ENCODE results near the gene GRIK4.

GRIK4 gene

DNA sequence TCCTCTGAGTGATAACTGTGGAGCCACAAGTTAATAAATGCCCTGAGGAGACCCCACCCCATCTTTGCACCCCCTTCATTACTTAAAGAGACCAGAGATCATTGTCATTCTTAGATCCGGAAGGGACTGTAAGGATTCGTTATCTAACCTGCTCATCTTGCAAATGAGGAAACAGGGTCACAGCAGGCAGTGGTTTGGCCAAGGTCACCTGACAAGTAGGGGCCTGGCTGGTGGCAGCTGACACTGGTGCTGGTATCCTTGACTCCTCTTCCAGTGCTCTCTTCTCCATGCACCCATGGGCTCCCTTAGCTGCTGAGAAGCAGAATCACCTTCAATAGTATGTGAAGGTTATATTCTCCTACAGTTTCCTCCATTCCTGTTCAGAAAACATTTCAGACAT, 151.6 kb downstream of the GRIK4 start:
- TF ChIP-seq GATA3 (IDR thresholded peaks at IDR 0.05; ENCODE audit: low read depth, low read length) (no peak), GATA2 (IDR thresholded peaks at IDR 0.05; ENCODE audit: low read depth, low read length) (no peak)

DNA sequence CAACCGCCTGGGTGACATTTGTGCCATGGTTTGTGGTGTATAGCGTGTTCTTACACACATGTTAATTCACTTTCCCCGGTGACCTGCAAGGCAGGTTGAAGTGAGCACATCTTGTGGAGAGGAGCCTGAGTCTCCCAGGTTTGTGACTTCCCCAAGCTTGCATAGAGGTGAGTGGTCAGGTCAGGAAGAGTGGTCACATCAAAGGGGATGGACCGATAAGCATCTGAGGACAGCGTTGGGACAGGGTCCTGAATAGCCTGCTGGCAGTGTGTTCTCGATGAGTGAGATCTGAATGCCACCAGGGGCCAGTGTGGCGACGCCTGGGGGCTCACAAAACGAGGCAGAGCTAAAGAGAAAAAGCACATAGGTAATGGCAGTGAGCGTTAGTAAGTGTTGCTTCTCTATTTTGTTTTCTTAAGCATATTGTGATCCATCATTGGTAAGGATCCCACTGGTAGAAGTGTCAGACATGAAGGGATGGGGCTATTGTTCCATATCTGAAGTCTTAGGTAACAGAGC, 154.6 kb downstream of the GRIK4 start:
- TF ChIP-seq GATA3 (IDR thresholded peaks at IDR 0.05; ENCODE audit: low read depth, low read length) (no peak), GATA2 (IDR thresholded peaks at IDR 0.05; ENCODE audit: low read depth, low read length) (no peak)

DNA sequence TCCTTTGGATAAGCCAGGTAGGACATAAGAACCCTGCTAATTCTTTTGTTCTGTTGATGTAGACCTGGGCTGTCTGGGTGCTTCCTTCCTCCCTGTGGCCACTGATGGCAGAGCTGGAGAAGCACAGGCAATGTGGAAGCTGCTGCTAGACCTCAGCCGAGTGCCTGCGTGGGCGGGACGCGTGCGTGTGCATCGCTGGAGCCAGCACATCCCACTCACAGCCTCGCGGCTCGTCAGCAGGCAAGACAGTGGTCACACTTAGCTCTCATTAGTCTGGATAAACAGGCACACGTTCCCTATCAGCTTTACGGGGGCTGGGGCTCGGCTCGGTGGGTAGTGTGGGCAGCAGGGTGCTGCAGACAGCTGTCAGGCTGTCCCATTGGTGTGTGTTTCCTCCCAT, 155.7 kb downstream of the GRIK4 start:
- no peak for TF ChIP-seq GATA2 (IDR thresholded peaks at IDR 0.05; ENCODE audit: low read depth, low read length)
- no peak for TF ChIP-seq GATA3 (IDR thresholded peaks at IDR 0.05; ENCODE audit: low read depth, low read length)

DNA sequence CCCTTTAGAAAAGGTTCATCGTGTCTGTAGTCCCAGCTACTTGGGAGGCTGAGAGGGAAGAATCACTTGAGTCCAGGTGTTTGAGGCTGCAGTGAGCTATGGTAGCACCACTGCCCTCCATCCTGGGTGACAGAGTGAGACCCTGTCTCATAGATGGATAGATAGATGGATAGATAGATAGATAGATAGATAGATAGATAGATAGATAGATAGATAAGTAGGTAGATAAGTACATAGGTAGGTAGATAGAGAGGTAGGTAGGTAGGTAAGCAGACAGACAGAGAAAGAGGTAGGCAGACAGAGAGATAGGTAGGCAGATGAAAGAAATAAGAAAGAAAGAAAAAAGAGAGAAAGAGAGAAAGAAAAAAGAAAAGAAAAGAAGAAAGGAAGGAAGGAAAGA, 156.4 kb downstream of the GRIK4 start:
- TF ChIP-seq GATA3 (IDR thresholded peaks at IDR 0.05; ENCODE audit: low read depth, low read length) (no peak), GATA2 (IDR thresholded peaks at IDR 0.05; ENCODE audit: low read depth, low read length) (no peak)

DNA sequence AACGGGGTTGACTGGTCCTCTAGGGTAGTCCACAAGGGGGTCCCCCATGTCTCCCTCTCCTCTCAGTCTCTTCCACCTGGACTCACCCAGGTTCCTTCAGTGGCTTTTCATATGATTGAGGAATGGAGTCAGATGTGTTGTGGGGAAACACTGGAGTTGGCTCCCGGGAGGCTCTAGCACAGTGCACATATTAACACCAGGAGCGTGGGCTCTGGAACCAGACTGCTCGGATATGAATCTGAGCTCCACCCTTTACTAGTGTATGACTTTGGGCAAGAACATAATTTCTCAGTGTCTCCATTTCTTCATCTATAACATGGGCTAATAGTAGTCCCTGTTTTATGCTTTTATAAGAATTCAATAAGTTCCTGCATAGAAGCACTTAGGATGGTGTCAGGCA, 157.0 kb downstream of the GRIK4 start:
- TF ChIP-seq GATA3 (IDR thresholded peaks at IDR 0.05; ENCODE audit: low read depth, low read length) (no peak), GATA2 (IDR thresholded peaks at IDR 0.05; ENCODE audit: low read depth, low read length) (no peak)

DNA sequence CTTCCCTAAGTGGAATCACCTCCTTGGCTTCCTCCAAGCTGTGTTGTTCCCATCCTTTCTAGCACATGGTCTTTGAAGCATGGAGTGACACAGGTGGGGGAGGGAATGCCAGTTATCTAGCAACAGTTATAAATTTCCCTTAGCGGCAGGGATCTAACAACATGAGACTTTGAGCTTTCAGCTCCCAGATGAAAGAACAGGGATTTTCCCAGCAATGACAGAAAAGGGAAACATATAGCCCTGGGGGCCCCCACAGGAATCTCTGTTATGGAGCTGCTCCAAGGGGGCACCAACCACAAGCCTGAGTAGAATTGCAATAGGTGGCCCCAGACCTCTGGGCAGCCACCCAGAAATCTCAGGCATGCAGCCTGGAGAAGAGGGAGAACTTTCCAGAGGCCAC, 163.0 kb downstream of the GRIK4 start:
- no peak for TF ChIP-seq GATA3 (IDR thresholded peaks at IDR 0.05; ENCODE audit: low read depth, low read length)

DNA sequence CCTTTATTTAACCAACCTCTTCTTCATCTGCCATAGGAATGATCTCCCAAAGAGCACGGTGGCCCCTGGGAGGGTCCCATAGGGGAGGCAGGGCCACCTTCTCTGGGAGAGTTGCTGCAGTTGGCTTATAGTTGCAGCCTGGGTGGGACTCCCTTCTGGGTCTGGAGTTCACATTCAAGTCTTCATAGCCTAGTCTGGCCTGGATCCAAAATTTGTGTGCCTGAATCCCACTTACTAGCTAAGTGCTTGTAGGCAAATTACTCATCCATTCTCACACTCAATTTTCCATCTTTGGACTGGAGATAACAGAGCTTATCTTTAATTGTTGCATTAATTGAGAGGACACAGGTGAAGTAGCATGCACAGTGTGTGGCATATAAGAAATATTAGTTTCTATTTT, 163.6 kb downstream of the GRIK4 start:
- TF ChIP-seq GATA2 (IDR thresholded peaks at IDR 0.05; ENCODE audit: low read depth, low read length): no peak
- no peak for TF ChIP-seq GATA3 (IDR thresholded peaks at IDR 0.05; ENCODE audit: low read depth, low read length)

DNA sequence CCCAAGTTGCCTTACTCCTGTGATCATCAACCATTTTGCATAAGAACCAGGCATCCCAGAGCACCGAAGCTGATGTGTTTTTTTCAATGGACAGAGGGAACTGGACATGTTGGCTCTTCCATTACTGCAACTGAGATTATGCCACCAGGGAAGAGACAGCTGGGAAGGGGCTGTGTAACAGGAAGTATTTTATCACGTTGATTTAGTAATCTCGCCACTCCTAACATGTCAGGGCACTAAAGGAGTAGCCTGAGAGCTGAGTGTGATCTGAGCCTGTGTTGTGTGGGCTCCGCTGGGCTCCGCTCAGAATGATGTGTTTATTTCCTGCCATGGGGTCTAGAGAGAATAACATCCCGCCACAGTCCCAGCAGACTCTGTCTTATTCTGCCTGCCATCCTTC, 165.4 kb downstream of the GRIK4 start:
- no peak for TF ChIP-seq GATA2 (IDR thresholded peaks at IDR 0.05; ENCODE audit: low read depth, low read length)
- TF ChIP-seq GATA3 (IDR thresholded peaks at IDR 0.05; ENCODE audit: low read depth, low read length): no peak

DNA sequence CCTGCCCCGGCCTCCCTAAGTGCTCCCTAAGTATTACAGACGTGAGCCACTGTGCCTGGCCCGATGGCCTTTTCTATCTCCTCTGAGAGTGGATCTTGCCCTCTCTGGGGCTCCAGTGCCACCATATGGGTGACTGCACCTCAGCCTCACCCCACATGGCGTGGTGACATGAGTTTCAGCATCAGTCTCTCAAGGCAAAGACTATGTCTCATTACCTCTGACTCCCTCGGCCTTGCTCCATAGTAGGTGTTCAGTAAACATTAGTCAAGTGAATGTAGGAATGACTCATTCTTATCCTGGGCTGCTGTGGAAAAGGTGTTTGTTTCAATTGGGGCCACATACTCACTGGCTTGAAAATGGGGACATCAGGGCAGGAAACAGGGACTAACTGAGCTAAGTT, 168.8 kb downstream of the GRIK4 start:
- TF ChIP-seq GATA2 (IDR thresholded peaks at IDR 0.05; ENCODE audit: low read depth, low read length) (no peak), GATA3 (IDR thresholded peaks at IDR 0.05; ENCODE audit: low read depth, low read length) (no peak)

DNA sequence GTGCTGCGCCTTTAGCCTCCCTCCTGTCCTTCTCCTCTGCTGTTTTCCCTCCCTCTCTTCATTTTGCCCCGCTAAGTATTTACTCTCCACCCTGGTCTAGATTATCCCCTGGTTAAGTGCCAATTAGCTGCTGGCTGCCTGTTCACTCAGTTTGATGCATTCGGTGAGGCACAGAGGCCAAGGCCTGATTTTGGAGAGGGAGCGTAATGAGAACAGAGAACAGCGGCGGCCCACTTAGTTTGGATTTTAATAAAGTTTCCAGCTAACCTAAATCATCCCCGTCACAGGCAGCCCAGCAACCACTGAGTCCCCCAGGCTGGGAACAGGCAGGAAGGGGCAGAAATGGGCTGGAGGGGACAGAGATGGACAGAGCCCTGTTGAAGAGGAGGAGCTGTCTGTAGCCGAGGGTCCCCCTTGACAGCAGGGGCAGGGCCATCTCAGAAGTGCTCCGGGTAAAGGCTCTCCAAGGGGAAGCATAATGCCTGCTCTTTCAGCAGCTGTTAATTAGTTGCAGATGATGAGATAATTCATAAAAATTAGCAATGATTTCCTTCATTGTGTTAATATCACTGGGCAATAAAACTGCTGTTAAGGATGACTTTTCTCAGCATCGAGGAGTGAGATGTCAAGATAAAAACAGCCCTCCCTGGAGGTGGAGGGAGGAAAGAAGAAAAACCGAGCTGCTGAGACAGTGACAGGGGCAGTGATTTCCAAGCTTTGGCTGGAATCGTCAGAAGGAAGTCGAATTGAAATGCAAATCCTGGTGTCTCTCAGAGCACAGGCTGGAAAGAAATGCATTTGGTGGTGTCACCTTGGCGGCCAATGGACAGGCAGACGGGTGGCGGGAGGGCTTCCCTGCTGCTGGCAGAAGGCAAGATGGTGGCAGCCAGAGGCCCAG, 170.1 kb downstream of the GRIK4 start:
- TF ChIP-seq GATA2 (IDR thresholded peaks at IDR 0.05; ENCODE audit: low read depth, low read length) (peak; percentile 25; the same call in 1 of the 2 replicates), GATA3 (IDR thresholded peaks at IDR 0.05; ENCODE audit: low read depth, low read length) (no peak)

DNA sequence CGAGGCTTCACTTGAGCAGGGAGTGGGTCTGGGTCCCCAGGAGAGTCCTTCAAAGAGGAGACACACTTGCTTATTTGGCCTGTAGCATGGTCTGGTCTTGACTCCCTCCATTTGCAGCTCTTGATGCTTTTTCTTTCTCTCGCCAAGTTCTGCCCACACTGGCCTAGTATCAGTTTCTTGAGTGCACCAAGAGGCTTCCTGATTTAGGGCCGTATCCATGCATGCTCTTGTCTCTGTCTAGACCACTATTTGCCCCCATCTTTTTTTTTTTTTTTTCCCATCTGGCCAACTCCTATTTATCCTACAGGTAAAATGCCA, 170.7 kb downstream of the GRIK4 start:
- TF ChIP-seq GATA3 (IDR thresholded peaks at IDR 0.05; ENCODE audit: low read depth, low read length) (no peak), GATA2 (IDR thresholded peaks at IDR 0.05; ENCODE audit: low read depth, low read length) (no peak)

DNA sequence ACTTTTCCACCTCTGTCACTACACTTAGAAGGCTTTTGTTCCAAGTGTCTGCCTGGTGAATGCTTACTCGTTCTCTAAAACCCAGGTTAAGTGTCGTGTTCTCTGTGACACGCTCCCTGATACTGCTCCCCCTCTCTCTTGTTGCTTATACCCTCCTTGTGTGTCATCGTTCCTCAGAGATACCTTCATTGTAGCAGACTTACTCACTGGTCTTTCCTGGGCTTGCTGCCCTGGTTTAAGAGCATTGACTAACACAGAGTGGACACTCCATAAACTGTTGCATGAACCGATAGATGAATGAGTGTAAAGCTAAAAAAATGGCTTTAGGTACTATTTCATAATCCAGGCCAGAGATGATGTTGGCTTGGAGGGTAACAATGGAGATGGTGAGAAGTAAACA, 171.3 kb downstream of the GRIK4 start:
- TF ChIP-seq GATA3 (IDR thresholded peaks at IDR 0.05; ENCODE audit: low read depth, low read length) (no peak), GATA2 (IDR thresholded peaks at IDR 0.05; ENCODE audit: low read depth, low read length) (no peak)

DNA sequence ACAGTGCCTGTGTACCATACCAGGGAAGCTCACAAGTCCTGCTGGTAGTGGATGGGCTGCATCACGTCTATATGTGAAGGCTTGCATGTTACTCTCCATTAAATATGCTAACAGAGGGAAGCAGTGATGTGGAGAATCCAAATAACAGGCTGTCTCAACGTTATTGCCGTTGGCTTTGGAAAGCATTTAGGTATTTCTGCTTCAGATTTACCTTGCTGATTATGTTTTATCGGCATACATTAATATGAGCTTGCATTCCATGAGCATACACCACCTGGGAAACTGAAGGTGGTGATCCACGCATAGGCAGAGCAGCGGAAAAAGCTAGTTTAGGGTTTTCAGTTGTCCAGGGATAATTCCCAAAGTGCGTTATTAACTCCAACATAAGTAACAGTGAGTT, 175.0 kb downstream of the GRIK4 start:
- no peak for TF ChIP-seq GATA3 (IDR thresholded peaks at IDR 0.05; ENCODE audit: low read depth, low read length)
- no peak for TF ChIP-seq GATA2 (IDR thresholded peaks at IDR 0.05; ENCODE audit: low read depth, low read length)

DNA sequence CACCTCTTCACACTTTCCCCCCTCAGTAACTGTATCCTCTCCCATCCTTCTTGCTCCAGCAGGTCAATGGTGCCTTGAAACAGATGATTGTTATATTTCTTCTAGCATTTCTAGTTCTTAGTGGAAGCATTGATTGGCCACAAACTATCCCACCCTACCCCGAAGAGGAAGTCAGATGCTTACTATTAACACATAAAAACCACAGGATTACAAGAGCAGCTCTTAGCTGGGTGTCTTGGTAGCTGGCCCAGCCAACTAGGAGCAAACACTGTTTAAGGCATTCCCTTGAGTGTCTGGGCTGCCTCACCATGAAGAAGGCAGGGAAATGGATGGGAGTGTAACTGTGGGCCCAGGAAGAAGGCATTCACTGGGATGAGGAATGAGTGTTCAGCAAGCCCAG, 176.6 kb downstream of the GRIK4 start:
- no peak for TF ChIP-seq GATA2 (IDR thresholded peaks at IDR 0.05; ENCODE audit: low read depth, low read length)
- TF ChIP-seq GATA3 (IDR thresholded peaks at IDR 0.05; ENCODE audit: low read depth, low read length): no peak

DNA sequence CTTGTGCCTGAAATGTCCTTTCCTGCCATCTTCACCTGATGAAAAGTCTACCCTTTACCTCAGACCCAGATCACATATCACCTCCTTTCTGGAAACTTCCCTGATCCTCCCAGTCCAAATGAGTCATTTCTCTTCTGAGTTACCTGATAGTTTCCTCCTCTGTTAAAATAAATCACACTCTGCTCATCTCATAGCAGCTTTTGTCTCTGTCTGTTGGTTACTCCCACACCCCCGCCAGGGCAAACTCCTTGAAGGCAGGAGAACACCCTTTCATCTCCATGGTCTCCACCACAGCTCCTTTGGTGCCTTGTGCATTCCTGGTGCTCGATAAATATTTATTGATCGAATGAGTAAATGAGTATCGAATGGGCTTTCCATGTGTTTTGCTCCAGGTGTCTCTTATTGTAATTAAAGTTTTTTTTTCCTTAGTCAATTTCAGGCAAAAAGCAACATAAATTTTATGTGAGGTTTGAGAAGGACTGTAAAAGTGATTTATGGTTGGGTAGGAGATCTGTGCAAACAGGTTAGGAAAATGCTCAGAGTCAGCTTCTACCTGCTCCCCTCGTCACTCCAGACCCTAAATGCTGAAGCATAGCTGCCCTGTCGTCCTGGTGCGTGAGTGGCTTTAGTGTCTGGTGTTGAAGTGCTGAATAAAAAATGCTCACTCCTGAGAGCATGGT, 178.2 kb downstream of the GRIK4 start:
- TF ChIP-seq GATA3 (IDR thresholded peaks at IDR 0.05; ENCODE audit: low read depth, low read length): no peak
- TF ChIP-seq GATA2 (IDR thresholded peaks at IDR 0.05; ENCODE audit: low read depth, low read length): no peak
